ENCODE results near the gene SFMBT2.

DNA sequence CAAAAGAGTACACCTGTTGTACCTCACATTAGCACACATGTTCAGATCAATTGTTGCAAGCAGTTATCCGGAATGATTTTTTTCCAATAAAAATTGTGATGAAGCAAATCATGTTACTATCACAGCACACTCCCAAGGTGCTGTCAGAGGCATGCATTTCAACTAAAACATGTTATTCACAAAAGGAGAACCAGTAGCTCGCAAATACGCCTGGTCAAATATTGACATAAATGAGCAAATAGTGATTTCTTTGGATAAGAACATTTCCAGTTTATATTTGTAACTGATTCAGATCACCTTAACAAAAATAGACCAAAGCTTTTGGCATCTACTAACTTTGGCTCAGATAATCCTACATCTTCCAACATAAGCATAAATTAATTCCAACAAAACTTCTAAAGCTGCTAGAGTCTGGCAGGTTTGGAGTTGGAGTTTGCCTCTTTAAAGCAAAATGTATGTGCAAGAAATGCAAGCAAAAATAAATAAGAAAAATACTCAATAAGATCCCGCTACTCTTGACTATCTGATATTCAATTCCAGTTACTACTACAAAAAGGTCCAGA is 208.0 kb downstream of the SFMBT2 start:
- TF ChIP-seq, protein P1, sequence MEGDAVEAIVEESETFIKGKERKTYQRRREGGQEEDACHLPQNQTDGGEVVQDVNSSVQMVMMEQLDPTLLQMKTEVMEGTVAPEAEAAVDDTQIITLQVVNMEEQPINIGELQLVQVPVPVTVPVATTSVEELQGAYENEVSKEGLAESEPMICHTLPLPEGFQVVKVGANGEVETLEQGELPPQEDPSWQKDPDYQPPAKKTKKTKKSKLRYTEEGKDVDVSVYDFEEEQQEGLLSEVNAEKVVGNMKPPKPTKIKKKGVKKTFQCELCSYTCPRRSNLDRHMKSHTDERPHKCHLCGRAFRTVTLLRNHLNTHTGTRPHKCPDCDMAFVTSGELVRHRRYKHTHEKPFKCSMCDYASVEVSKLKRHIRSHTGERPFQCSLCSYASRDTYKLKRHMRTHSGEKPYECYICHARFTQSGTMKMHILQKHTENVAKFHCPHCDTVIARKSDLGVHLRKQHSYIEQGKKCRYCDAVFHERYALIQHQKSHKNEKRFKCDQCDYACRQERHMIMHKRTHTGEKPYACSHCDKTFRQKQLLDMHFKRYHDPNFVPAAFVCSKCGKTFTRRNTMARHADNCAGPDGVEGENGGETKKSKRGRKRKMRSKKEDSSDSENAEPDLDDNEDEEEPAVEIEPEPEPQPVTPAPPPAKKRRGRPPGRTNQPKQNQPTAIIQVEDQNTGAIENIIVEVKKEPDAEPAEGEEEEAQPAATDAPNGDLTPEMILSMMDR (IDR thresholded peaks at IDR 0.05) = no peak
- no peak for TF ChIP-seq POLR2AphosphoS5 (IDR thresholded peaks at IDR 0.05)
- no peak for TF ChIP-seq EP300 (IDR thresholded peaks at IDR 0.05; ENCODE audit: low read depth)
